AG04450 (cell line): Measurements from ENCODE around the gene CDH22. TPM values are rescaled to one million over a fixed set of nuclear protein-coding genes. Genes with fewer than 3 reads are reported as not detected.

Experiments used
- CTCF ChIA-PET: fragments of 300-600, 350-600 bp; formaldehyde crosslinking; extraction: SDS; loops from one replicate; lab custom pipeline; 2022; ENCODE audit warnings: antibody characterized with exemption, inconsistent platforms; lab: Charles Lee
- POLR2A ChIA-PET: fragments of 350-600 bp; formaldehyde crosslinking; extraction: SDS; loops from one replicate; lab custom pipeline; 2021; ENCODE audit warnings: antibody characterized with exemption, inconsistent platforms; lab: Yijun Ruan, JAX
- DNase-seq: peaks from one replicate; pipeline ENCODE4 v3.0.0-alpha.2; 2011; ENCODE audit warnings: low read depth, low spot score
- H3K27ac ChIP-seq: one replicate; pipeline ENCODE4 v1.5.1; 2012; ENCODE audit warnings: low read depth, low read length, control low read depth
- H3K27me3 ChIP-seq: one replicate; pipeline ENCODE4 v1.6.0; 2012; ENCODE audit warnings: low read length; ENCODE audit not compliant: control insufficient read depth, insufficient read depth
- H3K4me3 ChIP-seq: 2 replicates; pipeline ENCODE4 v1.5.1; 2011; ENCODE audit warnings: mild to moderate bottlenecking, low read depth, low read length, control low read depth
- H3K9me3 ChIP-seq: 2 replicates; pipeline ENCODE4 v1.5.1; 2012; ENCODE audit warnings: low read length; ENCODE audit not compliant: control insufficient read depth, insufficient read depth
- polyA plus RNA-seq: library from polyadenylated mRNA; depleted of rRNA; stranded (reverse); fragments of >200 nt; gene quantifications from 2 replicates; pipeline ENCODE4 v1.2.3, GENCODE V29; 2011
- TF ChIP-seq, protein P1 (sequence below): IDR thresholded peaks from 2 replicates; pipeline ENCODE4 v1.5.1; 2011; ENCODE audit warnings: low read depth, low read length, control low read depth, inconsistent platforms

CDH22 gene
- polyA plus RNA-seq, 1 experiment: not detected

DNA sequence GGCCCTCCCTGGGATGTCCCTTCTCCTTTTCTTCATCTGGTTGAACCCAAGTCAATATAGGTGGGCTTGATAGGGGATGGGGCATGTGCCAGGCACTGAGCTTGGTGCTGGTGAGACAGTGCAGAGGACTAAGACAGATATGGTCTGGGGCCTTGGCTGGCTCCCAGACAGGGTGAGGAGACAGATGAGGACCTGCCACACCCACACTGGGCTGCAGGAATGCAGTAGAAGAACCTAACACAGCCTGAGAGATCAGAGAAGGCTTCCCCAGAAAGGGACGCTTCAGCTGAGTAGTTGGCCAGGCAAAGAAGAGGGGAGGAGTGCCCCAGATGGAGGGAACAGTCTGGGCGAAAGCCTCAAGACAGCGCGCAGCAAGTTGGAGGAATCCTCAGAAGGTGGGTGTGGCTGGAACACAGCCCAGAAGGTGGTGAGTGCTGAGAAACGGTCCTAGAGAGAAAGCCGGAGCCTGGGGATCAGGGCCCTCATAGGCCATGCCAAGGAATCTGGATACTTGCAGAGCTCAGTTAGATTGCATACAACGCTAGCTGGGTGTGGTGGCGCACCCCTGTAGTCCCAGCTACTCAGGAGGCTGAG lies 163.8 kb downstream of the CDH22 start:
- CTCF ChIA-PET: no interaction called here

DNA sequence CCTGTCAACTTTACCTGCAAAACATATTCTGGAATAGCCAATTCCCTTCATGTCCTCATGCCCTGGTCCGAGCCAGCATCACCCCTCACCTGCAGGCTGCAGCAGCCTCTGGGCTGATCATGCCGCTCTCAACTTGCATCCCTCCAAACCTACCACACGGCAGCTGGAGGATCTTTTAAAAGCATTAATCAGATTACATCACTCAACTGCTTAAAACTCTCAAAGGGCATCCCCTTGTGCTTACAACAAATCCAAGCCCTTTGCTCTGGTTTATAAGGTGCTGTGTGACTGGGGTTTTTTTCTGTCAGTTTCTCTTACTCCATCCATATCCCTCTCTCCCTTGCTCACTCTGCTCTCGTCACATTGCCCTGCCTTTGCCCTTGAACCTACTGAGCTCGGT lies 166.2 kb downstream of the CDH22 start:
- no peak overlapping the region for H3K27ac ChIP-seq
- no peaks in the 10 kb centered on the region for H3K9me3 ChIP-seq
- POLR2A ChIA-PET: no interaction called here
- TF ChIP-seq, protein P1, sequence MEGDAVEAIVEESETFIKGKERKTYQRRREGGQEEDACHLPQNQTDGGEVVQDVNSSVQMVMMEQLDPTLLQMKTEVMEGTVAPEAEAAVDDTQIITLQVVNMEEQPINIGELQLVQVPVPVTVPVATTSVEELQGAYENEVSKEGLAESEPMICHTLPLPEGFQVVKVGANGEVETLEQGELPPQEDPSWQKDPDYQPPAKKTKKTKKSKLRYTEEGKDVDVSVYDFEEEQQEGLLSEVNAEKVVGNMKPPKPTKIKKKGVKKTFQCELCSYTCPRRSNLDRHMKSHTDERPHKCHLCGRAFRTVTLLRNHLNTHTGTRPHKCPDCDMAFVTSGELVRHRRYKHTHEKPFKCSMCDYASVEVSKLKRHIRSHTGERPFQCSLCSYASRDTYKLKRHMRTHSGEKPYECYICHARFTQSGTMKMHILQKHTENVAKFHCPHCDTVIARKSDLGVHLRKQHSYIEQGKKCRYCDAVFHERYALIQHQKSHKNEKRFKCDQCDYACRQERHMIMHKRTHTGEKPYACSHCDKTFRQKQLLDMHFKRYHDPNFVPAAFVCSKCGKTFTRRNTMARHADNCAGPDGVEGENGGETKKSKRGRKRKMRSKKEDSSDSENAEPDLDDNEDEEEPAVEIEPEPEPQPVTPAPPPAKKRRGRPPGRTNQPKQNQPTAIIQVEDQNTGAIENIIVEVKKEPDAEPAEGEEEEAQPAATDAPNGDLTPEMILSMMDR: no peak
- DNase-seq: no peak
- peaks cover 32% of the 10 kb centered on the region for H3K27me3 ChIP-seq
- CTCF ChIA-PET: no interaction called here
- H3K4me3 ChIP-seq: no peak overlapping the region

More for the DNA sequence above, 163.8 kb downstream of the CDH22 start:
- no peak overlapping the region for H3K4me3 ChIP-seq
- H3K9me3 ChIP-seq: no peaks in the 10 kb centered on the region
- no peak for DNase-seq
- H3K27me3 ChIP-seq: peaks cover 29% of the 10 kb centered on the region
- POLR2A ChIA-PET: no interaction called here
- TF ChIP-seq, protein P1: no peak
- H3K27ac ChIP-seq: no peak overlapping the region

DNA sequence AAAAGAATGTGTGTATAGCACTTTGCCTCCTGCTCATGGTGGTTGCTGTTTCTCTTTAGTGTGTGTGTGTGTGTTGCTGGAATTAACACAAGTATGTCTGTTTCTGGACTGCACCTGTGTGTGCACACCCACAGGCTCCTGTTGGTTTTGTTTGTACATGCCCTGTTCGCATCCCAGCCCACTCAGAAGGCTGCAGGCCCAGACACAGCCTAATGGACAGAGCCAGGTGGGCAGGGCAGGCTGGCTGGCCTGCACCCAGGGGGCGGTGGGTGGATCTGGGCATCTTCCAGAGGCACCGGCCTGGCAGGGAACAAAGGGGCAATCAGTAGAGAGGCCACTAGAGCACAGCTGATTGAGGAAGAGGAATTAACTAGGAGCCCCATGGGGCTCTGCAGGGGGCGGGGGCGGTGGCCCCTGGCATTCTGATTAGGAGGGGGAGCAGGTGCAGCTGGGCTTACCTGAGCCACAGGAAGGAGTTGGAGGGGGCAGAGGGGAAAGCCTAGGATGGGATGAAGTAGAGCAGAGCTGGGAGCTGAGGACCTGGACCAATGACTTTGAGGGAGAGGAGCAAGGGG lies 168.3 kb downstream of the CDH22 start:
- TF ChIP-seq, protein P1: no peak
- H3K4me3 ChIP-seq: no peak overlapping the region
- CTCF ChIA-PET: interaction anchor here (1.5 kb wide), 1 partner anchor 12 kb away, joined by 4 read pairs; no protein-coding TSS in a partner anchor
- H3K27ac ChIP-seq: no peak overlapping the region
- H3K9me3 ChIP-seq: no peaks in the 10 kb centered on the region
- POLR2A ChIA-PET: no interaction called here
- DNase-seq: no peak
- H3K27me3 ChIP-seq: peaks cover 42% of the 10 kb centered on the region

DNA sequence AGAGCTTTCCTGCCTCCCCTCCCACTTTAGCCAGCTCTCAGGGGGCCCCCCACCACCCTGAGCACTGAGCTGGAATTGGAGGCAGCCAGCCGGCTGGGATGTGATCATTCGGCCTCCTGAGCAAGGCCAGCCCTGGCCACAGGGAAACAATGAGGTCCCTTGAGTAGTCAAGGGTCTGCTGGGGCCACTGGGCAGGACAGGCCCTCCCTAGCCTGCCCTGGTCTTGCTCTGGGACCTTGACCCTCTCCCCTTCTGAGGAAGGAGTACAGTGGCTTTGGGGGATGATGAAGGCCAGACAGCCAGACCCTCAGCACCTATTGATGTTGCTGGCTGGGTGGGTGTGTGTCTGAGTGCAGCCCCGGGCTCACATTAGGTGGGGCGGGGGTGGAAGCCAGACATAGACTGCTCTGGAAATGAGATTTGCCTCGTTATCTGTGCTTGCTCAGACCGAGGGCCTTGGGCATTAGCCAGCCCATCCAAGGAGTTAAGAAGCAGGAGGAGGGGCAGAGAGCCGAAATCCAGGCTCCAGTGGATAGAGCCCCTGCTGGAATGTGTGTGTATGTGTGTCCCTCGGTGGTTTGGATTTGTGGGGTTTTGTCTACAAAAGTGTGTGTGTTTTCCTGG lies 168.9 kb downstream of the CDH22 start:
- no peak for DNase-seq
- Histone ChIP-seq H3K27ac (no peak overlapping the region), H3K4me3 (no peak overlapping the region), H3K9me3 (no peaks in the 10 kb centered on the region), H3K27me3 (peaks cover 43% of the 10 kb centered on the region)
- ChIA-PET CTCF (no interaction called here), POLR2A (no interaction called here)
- TF ChIP-seq, protein P1: no peak

DNA sequence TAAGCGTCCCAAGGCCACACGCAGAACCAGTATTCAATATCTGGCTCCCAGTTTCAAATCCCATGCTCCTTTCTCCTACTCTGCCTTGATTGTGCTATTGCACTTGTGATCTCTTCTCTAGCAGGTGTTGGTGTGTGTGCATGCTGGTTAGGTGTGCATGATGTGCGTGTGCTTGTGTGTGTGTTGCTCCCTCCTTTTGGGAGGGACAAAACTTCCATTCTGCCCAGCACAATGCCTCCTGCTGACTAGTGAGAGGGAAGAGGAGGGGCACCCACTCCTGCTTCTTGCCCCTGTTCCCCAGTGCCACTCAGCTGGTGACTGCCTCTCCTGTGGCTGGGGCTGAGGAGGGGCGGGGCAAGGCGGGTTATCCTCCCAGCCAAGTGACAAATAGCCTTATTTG lies 170.5 kb downstream of the CDH22 start:
- Histone ChIP-seq H3K4me3 (no peak overlapping the region), H3K27me3 (peaks cover 41% of the 10 kb centered on the region), H3K27ac (no peak overlapping the region), H3K9me3 (no peaks in the 10 kb centered on the region)
- DNase-seq: no peak
- ChIA-PET POLR2A (no interaction called here), CTCF (interaction anchor here (0.6 kb wide), 1 partner anchor 199 kb away, joined by 5 read pairs; no protein-coding TSS in a partner anchor)
- TF ChIP-seq, protein P1: no peak
